K562 (cell line): ENCODE data around the gene CEMIP2. TPM values are rescaled to one million over a fixed set of nuclear protein-coding genes. Genes with fewer than 3 reads are reported as not detected.
A peak's percentile ranks its signal among the peaks of the same experiment; 100 is the strongest.

Experiments used
- ATAC-seq: fragments of 200-7000 bp; cut with Tn5 transposase; 3 replicates; pipeline ENCODE4 v1.9.1; 2020; ENCODE audit warnings: moderate library complexity
- BruUV-seq: library from RNA; stranded (reverse); fragments of 400-500 nt; replicated peaks from 2 replicates; lab custom pipeline; 2021; lab: Mats Ljungman, UMichigan
- CTCF ChIA-PET: fragments of 300-600 bp; formaldehyde crosslinking; extraction: SDS; loops from one replicate; lab custom pipeline; 2021; ENCODE audit warnings: low intra/inter-chr PET ratio; lab: Yijun Ruan, JAX
- POLR2A ChIA-PET: fragments of 300-600, 350-650 bp; sonication (Branson Sonifier 250); formaldehyde crosslinking; extraction: SDS; loops from one replicate; lab custom pipeline; 2021; ENCODE audit warnings: antibody characterized with exemption, inconsistent platforms; lab: Yijun Ruan, JAX
- DNase-seq, 4 experiments: peaks; one replicate each; pipeline versions ENCODE4 v3.0.0 to v3.0.0-alpha.2; 2011 to 2018; ENCODE audit warnings: low spot score in 3 of 4, mixed read lengths in 3 of 4; ENCODE audit errors: extremely low read depth in 1 of 4
- FAIRE-seq: peaks from 2 replicates; lab custom pipeline; 2011; peaks lifted over from hg19 to GRCh38; lab: Jason Lieb, UNC
- H2AFZ ChIP-seq: 2 replicates; pipeline ENCODE4 v1.6.0; 2011; ENCODE audit warnings: low read depth, low read length, control low read depth, inconsistent platforms
- H3K27ac ChIP-seq: fragments of 200-600 bp; 3 replicates; pipeline ENCODE4 v1.8.0; 2011; ENCODE audit warnings: low read depth, mild to moderate bottlenecking, control low read depth, inconsistent platforms, low read length, moderate library complexity, mixed read lengths; ENCODE audit errors: extremely low read depth
- H3K27me3 ChIP-seq, 2 experiments: fragments of 300-600 bp in 1 of 2; 2 replicates in 1 of 2; 3 replicates in 1 of 2; pipeline versions ENCODE4 v1.6.0 to v1.8.0; 2011; ENCODE audit warnings: inconsistent platforms in 2 of 2, low read length in 2 of 2, mild to moderate bottlenecking in 1 of 2, mixed read lengths in 1 of 2, moderate library complexity in 1 of 2; ENCODE audit not compliant: control insufficient read depth in 2 of 2, insufficient read depth in 2 of 2
- H3K36me3 ChIP-seq: fragments of 300-600 bp; 3 replicates; pipeline ENCODE4 v1.8.0; 2011; ENCODE audit warnings: mild to moderate bottlenecking, low read length, inconsistent platforms; ENCODE audit not compliant: control insufficient read depth, insufficient read depth
- H3K4me1 ChIP-seq, 2 experiments: fragments of 200-600 bp in 1 of 2; replicated peaks in 1 of 2; 2 replicates in 1 of 2; 3 replicates in 1 of 2; pipeline versions ENCODE4 v1.5.1 to v1.8.0; 2011; ENCODE audit warnings: inconsistent platforms in 2 of 2, low read length in 2 of 2, mild to moderate bottlenecking in 1 of 2, mixed read lengths in 1 of 2, moderate library complexity in 1 of 2; ENCODE audit not compliant: control insufficient read depth in 2 of 2, insufficient read depth in 2 of 2
- H3K4me2 ChIP-seq: 2 replicates; pipeline ENCODE4 v1.6.1; 2011; ENCODE audit warnings: low read length, control low read depth, inconsistent platforms, mixed read lengths; ENCODE audit not compliant: insufficient read depth
- H3K4me3 ChIP-seq: fragments of 200-600 bp; sonication (generic), shearing (Covaris generic); 2 replicates; pipeline ENCODE4 v1.5.1; 2016; ENCODE audit warnings: control low read depth, inconsistent platforms
- H3K79me2 ChIP-seq: fragments of 200-600 bp; 3 replicates; pipeline ENCODE4 v1.8.0; 2011; ENCODE audit warnings: low read length, inconsistent platforms; ENCODE audit not compliant: control insufficient read depth, insufficient read depth
- H3K9ac ChIP-seq, 2 experiments: 2 replicates each; pipeline versions ENCODE4 v1.6.0 to v1.6.1; 2011; ENCODE audit warnings: low read depth in 2 of 2, low read length in 2 of 2, control low read depth in 1 of 2, inconsistent platforms in 1 of 2, mild to moderate bottlenecking in 1 of 2, mixed read lengths in 1 of 2; ENCODE audit not compliant: insufficient read depth in 1 of 2
- H3K9me1 ChIP-seq: one replicate; pipeline ENCODE4 v1.6.0; 2011; ENCODE audit warnings: inconsistent platforms, mild to moderate bottlenecking, low read length, moderate library complexity; ENCODE audit not compliant: control insufficient read depth, insufficient read depth
- H3K9me3 ChIP-seq: replicated peaks from 2 replicates; pipeline ENCODE4 v1.5.1; 2011; ENCODE audit warnings: low read depth, low read length, inconsistent platforms; ENCODE audit not compliant: control insufficient read depth, insufficient read depth
- H4K20me1 ChIP-seq: replicated peaks from 2 replicates; pipeline ENCODE4 v1.6.1; 2011; ENCODE audit warnings: low read length, inconsistent platforms, mixed read lengths; ENCODE audit not compliant: control insufficient read depth, insufficient read depth
- ADNP ChIP-seq: fragments of 200-800 bp; sonication (Bioruptor generic); IDR thresholded peaks from 2 replicates; pipeline ENCODE4 v1.6.1; 2016; ENCODE audit warnings: missing genetic modification characterization, missing compliant biosample characterization
- ARHGAP35 ChIP-seq: fragments of 450-650 bp; IDR thresholded peaks from 2 replicates; pipeline ENCODE4 v1.6.1; 2018; ENCODE audit not compliant: partially characterized antibody
- ATF3 ChIP-seq, 2 experiments: fragments of 450-650 bp in 1 of 2; sonication (generic) in 1 of 2; formaldehyde crosslinking in 1 of 2; IDR thresholded peaks in 1 of 2; conservative IDR thresholded peaks in 1 of 2; 2 replicates each; pipeline versions ENCODE4 v1.6.1 to v1.8.1; 2016 to 2023; ENCODE audit warnings: mild to moderate bottlenecking in 2 of 2, moderate library complexity in 2 of 2, inconsistent platforms in 1 of 2, missing genetic modification reagents in 1 of 2
- CHD4 ChIP-seq: fragments of 200-600 bp; sonication (generic); IDR thresholded peaks from 3 replicates; pipeline ENCODE4 v1.6.1; 2012; ENCODE audit warnings: low read depth, mild to moderate bottlenecking, mixed read lengths, low read length, inconsistent platforms; ENCODE audit not compliant: insufficient read depth, insufficient replicate concordance, poor library complexity, severe bottlenecking
- ELK1 ChIP-seq: sonication (generic); formaldehyde crosslinking; IDR thresholded peaks from 2 replicates; pipeline ENCODE4 v1.8.1; 2022; ENCODE audit warnings: missing genetic modification reagents
- FOSL1 ChIP-seq: fragments of 200-800 bp; sonication (Bioruptor generic); conservative IDR thresholded peaks from 2 replicates; pipeline ENCODE4 v1.6.1; 2016; ENCODE audit warnings: missing genetic modification characterization, missing compliant biosample characterization
- JUND ChIP-seq, 2 experiments: IDR thresholded peaks; 2 replicates in 1 of 2; 3 replicates in 1 of 2; pipeline ENCODE4 v1.6.1; 2011; ENCODE audit warnings: borderline replicate concordance in 2 of 2, low read depth in 2 of 2, low read length in 2 of 2, improper control_type of control experiment in 1 of 2, missing biosample characterization in 1 of 2, missing genetic modification characterization in 1 of 2, missing genetic modification reagents in 1 of 2
- PATZ1 ChIP-seq: fragments of 250-450 bp; sonication (Bioruptor Pico); IDR thresholded peaks from 2 replicates; pipeline ENCODE4 v1.5.0; 2020; ENCODE audit warnings: mild to moderate bottlenecking, borderline replicate concordance
- RBM34 ChIP-seq: fragments of 200-400 bp; formaldehyde crosslinking; IDR thresholded peaks from 2 replicates; pipeline ENCODE4 v1.6.1; 2018; ENCODE audit warnings: low read length, borderline replicate concordance; ENCODE audit not compliant: insufficient read depth
- ZNF124 ChIP-seq: sonication (generic); formaldehyde crosslinking; IDR thresholded peaks from 2 replicates; pipeline ENCODE4 v1.8.1; 2022; ENCODE audit warnings: missing genetic modification reagents
- ZNF75A ChIP-seq: fragments of 450-650 bp; formaldehyde crosslinking; IDR thresholded peaks from 2 replicates; pipeline ENCODE4 v1.4.0; 2020; ENCODE audit warnings: mild to moderate bottlenecking
- WGBS: fragments of 100-300 bp; shearing (Covaris generic); methylation state at CpG from one replicate; pipeline ENCODE4 v1.1.6; 2016; ENCODE audit warnings: low coverage, mixed read lengths; ENCODE audit not compliant: insufficient coverage; ENCODE audit errors: missing lambda C conversion rate; 5-methylcytosine and 5-hydroxymethylcytosine counted together
- in situ Hi-C: fragments of 300-500 bp; cut with MboI; formaldehyde crosslinking; loops from 4 replicates; pipeline ENCODE4 v1.15.0; 2018; ENCODE audit warnings: inconsistent platforms, mixed read lengths
- intact Hi-C: fragments of 100-400 bp; cut with micrococcal nuclease; formaldehyde crosslinking; loops from 2 replicates; pipeline ENCODE4 v1.14.2; 2022
- polyA plus RNA-seq, 8 experiments: library from polyadenylated mRNA; depleted of rRNA in 4 of 8; stranded (reverse) in 5 of 8; unstranded in 3 of 8; fragments of >200 nt; fragmentation: Nextera tagmentation in 2 of 8; fragmentation: Illumina TruSeq in 1 of 8; extraction: Ambion mirVana in 2 of 8; extraction: Trizol in 1 of 8; gene quantifications; 2 replicates each; pipeline versions ENCODE4 v1.2.1 to v1.2.3, GENCODE V29; 2011 to 2014; ENCODE audit warnings: inconsistent platforms in 1 of 8, missing spikeins in 1 of 8
- total RNA-seq, 7 experiments: library from RNA; depleted of rRNA in 6 of 7; stranded (reverse); fragments of >200 nt in 6 of 7; fragmentation: Illumina TruSeq in 2 of 7; extraction: Trizol in 2 of 7; gene quantifications; 2 replicates each; pipeline versions ENCODE4 v1.2.1 to v1.2.3, GENCODE V29; 2011 to 2021; ENCODE audit warnings: low replicate concordance in 1 of 7

The CEMIP2 gene
- total and polyA plus RNA-seq, 9 of the 15 experiments (the other 6 are each of a cell fraction or from before 2014, with no cell fraction given): 5.4 to 29.9 (median 14.2) TPM

- Histone ChIP-seq H3K4me1 (peaks cover 0 to 5% of the 10 kb centered on the region in 2 experiments; a peak in 4 of 5 replicates), H2AFZ (no peak overlapping the region), H3K9me3 (no peaks in the 10 kb centered on the region), H3K4me3 (no peak overlapping the region), H3K27me3 (no peaks in the 10 kb centered on the region), H3K27ac (no peak overlapping the region), H3K9me1 (no peaks in the 10 kb centered on the region), H3K9ac (no peak overlapping the region), H4K20me1 (no peaks in the 10 kb centered on the region), H3K79me2 (no peaks in the 10 kb centered on the region), H3K4me2 (no peak overlapping the region), H3K36me3 (peaks cover 16% of the 10 kb centered on the region; the same call in 2 of the 3 replicates)
- FAIRE-seq: no peak
- no peak for ATAC-seq
- BruUV-seq: no TSS peak
- POLR2A ChIA-PET: interaction anchor here (1.7 kb wide), 1 partner anchor 10 kb away, joined by 3 read pairs; no protein-coding TSS in a partner anchor
- in situ Hi-C loops: no loop called here
- WGBS: 76% methylated on average over 7 of the region's 10 CpGs
- TF ChIP-seq ELK1: no peak
- TF ChIP-seq ZNF75A (CRISPR knock-in tag): no peak
- TF ChIP-seq JUND (IDR thresholded peaks at IDR 0.05; ENCODE audit: borderline replicate concordance, low read depth, low read length): peak; percentile 19; the same call in 1 of the 2 replicates
- no peak for TF ChIP-seq JUND (tag; IDR thresholded peaks at IDR 0.05; ENCODE audit: borderline replicate concordance, low read depth, low read length)
- no peak for TF ChIP-seq PATZ1
- 0 out of 2 replicates have a peak, but pooled peaks have one; percentile 33 for TF ChIP-seq FOSL1 (tag)
- no peak for TF ChIP-seq ZNF124 (CRISPR knock-in tag)
- TF ChIP-seq ARHGAP35: no peak
- no peak for TF ChIP-seq ADNP
- peak; percentile 76 for TF ChIP-seq ATF3 (IDR thresholded peaks at IDR 0.05)
- TF ChIP-seq ATF3 (CRISPR knock-in tag; conservative IDR thresholded peaks at IDR 0.05): no peak
- no peak for TF ChIP-seq RBM34
- TF ChIP-seq CHD4: no peak
- CTCF ChIA-PET: no interaction called here
- DNase-seq: no peak
- intact Hi-C loops: no loop called here
Measured at GRCh38 chr9:71690063-71690688, 78.1 kb downstream of the CEMIP2 start.
